Naive thymus-derived CD4-positive, alpha-beta T cell (primary cell): ENCODE measurements around the gene MED12L. TPM values are rescaled to one million over a fixed set of nuclear protein-coding genes. Genes with fewer than 3 reads are reported as not detected.

ENCODE experiments used
- ATAC-seq: fragments of 150-1000 bp; cut with Tn5 transposase; 2 replicates; pipeline ENCODE4 v1.10.0; 2021; ENCODE audit warnings: mild to moderate bottlenecking, moderate library complexity
- CTCF ChIA-PET: fragments of 350-600 bp; sonication (Branson Sonifier 250); formaldehyde crosslinking; loops from one replicate; lab custom pipeline; 2021; ENCODE audit warnings: antibody characterized with exemption; lab: Charles Lee
- POLR2A ChIA-PET: fragments of 350-600 bp; sonication (Branson Sonifier 250); formaldehyde crosslinking; loops from one replicate; lab custom pipeline; 2021; ENCODE audit warnings: antibody characterized with exemption, inconsistent platforms; lab: Charles Lee
- DNase-seq, 9 donors: peaks; one replicate each; pipeline versions ENCODE4 v3.0.0 to v3.0.0-alpha.2; 2020 to 2022; ENCODE audit warnings: mixed read lengths in 1 of 9
- H3K27ac ChIP-seq: one replicate; pipeline ENCODE4 v1.7.0; 2013; ENCODE audit warnings: mild to moderate bottlenecking, low read depth, low read length, moderate library complexity
- H3K27me3 ChIP-seq, 2 donors: one replicate each; pipeline ENCODE4 v1.7.0; 2013; ENCODE audit warnings: low read length in 2 of 2, mild to moderate bottlenecking in 2 of 2, moderate library complexity in 2 of 2; ENCODE audit not compliant: control insufficient read depth in 2 of 2, insufficient read depth in 2 of 2
- H3K36me3 ChIP-seq, 3 experiments: 1 replicate in 2 of 3; 2 replicates in 1 of 3; pipeline ENCODE4 v1.7.0; 2013; ENCODE audit warnings: low read length in 3 of 3, mild to moderate bottlenecking in 3 of 3, moderate library complexity in 1 of 3; ENCODE audit not compliant: insufficient read depth in 3 of 3, control insufficient read depth in 2 of 3
- H3K4me1 ChIP-seq, 2 donors: one replicate each; pipeline ENCODE4 v1.7.0; 2013; ENCODE audit warnings: low read length in 2 of 2, mild to moderate bottlenecking in 2 of 2, moderate library complexity in 1 of 2; ENCODE audit not compliant: control insufficient read depth in 2 of 2, insufficient read depth in 2 of 2
- H3K4me3 ChIP-seq: 2 replicates; pipeline ENCODE4 v1.7.0; 2013; ENCODE audit warnings: mild to moderate bottlenecking, low read length
- H3K9me3 ChIP-seq, 3 experiments: 1 replicate in 2 of 3; 2 replicates in 1 of 3; pipeline ENCODE4 v1.7.0; 2013; ENCODE audit warnings: low read length in 3 of 3; ENCODE audit not compliant: control insufficient read depth in 2 of 3
- H3K27ac Mint-ChIP-seq, 9 donors: one replicate each; pipeline ENCODE4 v1.8.0; 2020 to 2022; ENCODE audit warnings: mixed read lengths in 9 of 9, mild to moderate bottlenecking in 8 of 9, moderate library complexity in 5 of 9, inconsistent platforms in 2 of 9
- H3K27me3 Mint-ChIP-seq, 5 donors: one replicate each; pipeline ENCODE4 v1.8.0; 2021 to 2022; ENCODE audit warnings: mixed read lengths in 5 of 5, mild to moderate bottlenecking in 1 of 5
- H3K36me3 Mint-ChIP-seq, 5 donors: one replicate each; pipeline ENCODE4 v1.8.0; 2020 to 2022; ENCODE audit warnings: mixed read lengths in 5 of 5, mild to moderate bottlenecking in 3 of 5, inconsistent platforms in 1 of 5
- H3K4me1 Mint-ChIP-seq, 7 donors: one replicate each; pipeline ENCODE4 v1.8.0; 2020 to 2022; ENCODE audit warnings: mixed read lengths in 7 of 7, mild to moderate bottlenecking in 3 of 7, inconsistent platforms in 1 of 7
- H3K4me3 Mint-ChIP-seq, 10 donors: one replicate each; pipeline ENCODE4 v1.8.0; 2020 to 2022; ENCODE audit warnings: mild to moderate bottlenecking in 10 of 10, mixed read lengths in 10 of 10, moderate library complexity in 6 of 10, inconsistent platforms in 2 of 10
- H3K9me3 Mint-ChIP-seq, 11 donors: one replicate each; pipeline ENCODE4 v1.8.0; 2020 to 2022; ENCODE audit warnings: mixed read lengths in 11 of 11, mild to moderate bottlenecking in 4 of 11, inconsistent platforms in 1 of 11, moderate library complexity in 1 of 11
- intact Hi-C, 2 donors: fragments of 100-400 bp; cut with micrococcal nuclease; formaldehyde crosslinking; loops; one replicate each; pipeline ENCODE4 v1.15.1; 2023
- polyA plus RNA-seq, 2 donors: library from polyadenylated mRNA; unstranded; fragments of 300-500 nt; fragmentation: Illumina TruSeq; gene quantifications; one replicate each; pipeline ENCODE4 v1.2.3, GENCODE V29; 2021
- total RNA-seq, 6 experiments: library from RNA in 5 of 6; stranded (reverse) in 5 of 6; gene quantifications; 1 replicate in 5 of 6; 2 replicates in 1 of 6; pipeline ENCODE4 v1.2.3 and lab custom pipeline; 2021 to 2026

Gene MED12L
- total and polyA plus RNA-seq, 7 experiments from 2014 or later: 0.32 to 4.9 (median 0.68) TPM; not detected in 2

DNA sequence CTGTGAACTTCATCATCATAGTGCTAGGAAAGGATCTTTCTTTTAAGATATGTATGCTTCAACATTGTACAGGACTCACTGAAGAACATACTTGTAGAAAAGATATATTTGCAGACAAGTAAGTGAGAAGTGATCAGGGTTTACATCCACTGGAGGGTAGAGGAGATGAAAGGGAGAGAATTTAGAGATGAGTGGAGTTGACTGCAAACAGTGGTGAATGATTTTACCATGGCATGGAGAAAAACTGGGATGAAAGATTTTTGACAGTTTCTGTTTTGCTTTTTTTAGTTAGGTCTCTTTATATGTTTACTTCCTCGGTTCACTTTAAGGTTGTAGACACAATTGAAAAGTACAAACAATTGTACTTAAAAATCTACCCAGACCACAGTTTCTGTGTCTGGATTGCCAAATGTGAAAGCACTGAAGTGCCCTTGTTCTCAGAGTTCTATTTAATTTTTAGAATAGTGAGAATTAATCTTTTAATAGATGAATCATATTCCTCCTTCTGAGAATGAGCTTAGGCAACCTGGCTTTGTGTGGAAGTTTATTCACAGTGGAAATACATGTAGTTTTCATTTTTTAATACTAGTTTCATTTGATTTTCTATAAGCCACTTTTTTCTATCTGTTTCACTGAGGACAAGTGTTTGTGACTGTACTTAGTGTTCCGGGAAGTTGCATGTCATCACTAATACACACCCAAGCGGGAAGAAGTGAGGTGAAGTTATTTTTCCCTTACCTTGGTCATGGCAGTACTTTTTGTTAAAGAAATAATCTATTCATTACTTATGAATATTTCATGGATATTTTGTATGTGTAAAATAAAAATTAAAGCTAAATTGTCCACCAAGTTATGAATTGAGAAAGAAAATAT is 119.3 kb downstream of the MED12L start:
- intact Hi-C loops: loop anchor here (5.0 to 10.0 kb wide), 7 partner anchors 602 to 1960 kb away; partner anchors contain the start of genes SELENOT (in 2 of the 2), EIF2A (in 1 of the 2), MBNL1 (in 1 of the 2) and RAP2B (in 1 of the 2)
- ChIA-PET POLR2A (interaction anchor here (1.2 kb wide), 1 partner anchor 33 kb away, joined by 8 read pairs; no protein-coding TSS in a partner anchor), CTCF (interaction anchor here (1.1 kb wide), 1 partner anchor 37 kb away, joined by 4 read pairs; no protein-coding TSS in a partner anchor)
- no peaks in the 10 kb centered on the region for H3K9me3 ChIP-seq
- peak overlapping the region; percentile 24 for H3K4me3 ChIP-seq
- peaks cover 38 to 53% of the 10 kb centered on the region in 2 donors for H3K4me1 ChIP-seq
- Mint-ChIP-seq H3K27me3 (no peaks in the 10 kb centered on the region), H3K4me3 (peak overlapping the region; percentile 22 to 89 (median 78)), H3K4me1 (peaks cover 36 to 83% (median 72%) of the 10 kb centered on the region in 7 donors), H3K27ac (peak overlapping the region; percentile 76 to 96 (median 93)), H3K36me3 (peaks cover under 1 to 31% (median under 1%) of the 10 kb centered on the region in 5 donors), H3K9me3 (peaks cover 0 to 2% (median 0%) of the 10 kb centered on the region in 11 donors)
- peak in 1 of 9 donors; percentile 29 for DNase-seq
- H3K27me3 ChIP-seq: no peaks in the 10 kb centered on the region
- no peaks in the 10 kb centered on the region for H3K36me3 ChIP-seq
- H3K27ac ChIP-seq: peak overlapping the region; percentile 70
- no peak for ATAC-seq

DNA sequence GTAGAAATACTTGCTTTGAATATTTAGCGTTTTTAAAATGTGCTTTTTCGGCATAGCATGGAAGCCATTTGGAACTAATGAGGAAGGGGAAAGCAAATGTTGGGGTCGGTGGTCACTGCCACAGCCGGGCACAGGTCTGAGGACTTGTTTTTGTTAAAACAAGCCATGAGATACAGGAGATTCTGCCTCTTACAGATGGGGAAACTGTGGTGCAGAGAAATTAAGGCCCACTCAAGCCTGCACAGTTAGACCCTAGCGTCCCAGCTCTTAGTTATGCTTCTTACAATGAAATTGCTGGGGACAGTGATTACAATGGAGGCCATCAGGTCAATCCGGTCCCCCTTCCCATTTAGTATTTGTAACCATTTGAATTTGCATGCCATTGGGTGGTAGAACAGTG is 120.0 kb downstream of the MED12L start:
- Mint-ChIP-seq H3K9me3 (peaks cover 0 to 3% (median 0%) of the 10 kb centered on the region in 11 donors), H3K27me3 (no peaks in the 10 kb centered on the region), H3K27ac (peak overlapping the region; percentile 76 to 96 (median 93)), H3K36me3 (peaks cover 0 to 24% (median 0%) of the 10 kb centered on the region in 5 donors), H3K4me3 (peak overlapping the region in 8 of 10 donors; percentile 17 to 89 (median 67)), H3K4me1 (peaks cover 33 to 83% (median 72%) of the 10 kb centered on the region in 7 donors)
- Histone ChIP-seq H3K27me3 (no peaks in the 10 kb centered on the region), H3K4me1 (peaks cover 37 to 53% of the 10 kb centered on the region in 2 donors), H3K4me3 (peak overlapping the region; percentile 4), H3K9me3 (no peaks in the 10 kb centered on the region), H3K36me3 (no peaks in the 10 kb centered on the region), H3K27ac (peak overlapping the region; percentile 70)
- CTCF ChIA-PET: interaction anchor here (1.1 kb wide), 1 partner anchor 38 kb away, joined by 4 read pairs; no protein-coding TSS in a partner anchor
- POLR2A ChIA-PET: interaction anchor here (0.7 to 1.2 kb wide), 2 partner anchors 34 to 79 kb away, joined by 4 to 8 read pairs; no protein-coding TSS in a partner anchor
- ATAC-seq (no peak), DNase-seq (no peak)
- intact Hi-C loops: loop anchor here in 1 of 2 donors (10.0 kb wide), 2 partner anchors 1391 to 1959 kb away; partner anchors contain the start of genes RAP2B and RNF13

DNA sequence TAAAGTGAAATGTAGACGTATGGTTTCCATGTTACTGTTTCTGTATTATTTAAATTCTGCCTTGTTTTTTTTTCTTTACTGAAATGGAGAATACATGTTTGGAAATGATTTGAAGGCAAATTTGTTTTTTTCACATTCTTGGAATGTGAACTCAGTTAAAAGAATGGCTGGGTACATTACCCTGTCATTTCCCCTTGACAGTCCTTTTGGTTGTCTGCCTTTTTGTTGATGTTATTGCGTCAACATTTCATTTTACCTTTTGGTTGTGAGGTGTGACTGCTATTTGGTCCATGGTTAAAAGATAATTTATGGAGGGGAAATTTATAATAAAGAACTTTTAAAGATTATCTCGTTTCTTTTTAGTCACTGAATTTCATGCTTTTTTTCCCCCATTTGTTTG is 120.7 kb downstream of the MED12L start:
- no peak overlapping the region for H3K27ac ChIP-seq
- H3K9me3 ChIP-seq: no peaks in the 10 kb centered on the region
- Mint-ChIP-seq H3K27ac (peak overlapping the region in 8 of 9 donors; percentile 80 to 96 (median 94)), H3K36me3 (peaks cover 0 to 18% (median 0%) of the 10 kb centered on the region in 5 donors), H3K4me3 (peak overlapping the region in 8 of 10 donors; percentile 14 to 89 (median 48)), H3K27me3 (no peaks in the 10 kb centered on the region), H3K4me1 (peaks cover 38 to 83% (median 72%) of the 10 kb centered on the region in 7 donors), H3K9me3 (peaks cover 0 to 1% (median 0%) of the 10 kb centered on the region in 11 donors)
- DNase-seq: no peak
- H3K4me3 ChIP-seq: no peak overlapping the region
- CTCF ChIA-PET: interaction anchor here (1.1 kb wide), 1 partner anchor 38 kb away, joined by 4 read pairs; no protein-coding TSS in a partner anchor
- no peaks in the 10 kb centered on the region for H3K27me3 ChIP-seq
- no peak for ATAC-seq
- no peaks in the 10 kb centered on the region for H3K36me3 ChIP-seq
- peaks cover 37 to 56% of the 10 kb centered on the region in 2 donors for H3K4me1 ChIP-seq
- intact Hi-C loops: loop anchor here in 1 of 2 donors (10.0 kb wide), 2 partner anchors 1391 to 1959 kb away; partner anchors contain the start of genes RAP2B and RNF13
- POLR2A ChIA-PET: interaction anchor here (0.7 to 1.6 kb wide), 3 partner anchors 24 to 80 kb away, joined by 3 to 6 read pairs (median 4); no protein-coding TSS in a partner anchor

DNA sequence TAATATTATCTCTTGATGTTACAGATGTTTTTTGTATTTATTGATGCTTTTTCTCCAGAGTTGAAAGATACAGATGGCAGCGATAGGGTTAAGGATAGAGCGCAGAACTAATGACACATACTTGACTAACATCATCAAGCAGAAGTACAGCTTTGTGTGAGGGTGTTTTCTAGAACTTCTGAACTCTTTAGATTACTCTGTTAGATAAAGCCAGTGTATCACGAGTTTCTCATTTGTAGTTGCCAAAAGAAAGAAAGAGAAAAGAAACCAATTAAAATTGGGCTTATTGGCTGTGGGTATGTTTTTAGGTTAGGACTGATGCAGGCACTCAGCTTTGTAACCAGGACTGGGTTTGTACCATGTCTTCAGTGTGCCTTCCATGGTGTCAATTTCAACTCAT is 124.2 kb downstream of the MED12L start:
- peak in 6 of 9 donors; percentile 40 to 70 (median 52) for DNase-seq
- POLR2A ChIA-PET: interaction anchor here (1.1 to 3.6 kb wide), 3 partner anchors 9 to 27 kb away, joined by 3 to 13 read pairs (median 6); no protein-coding TSS in a partner anchor
- Mint-ChIP-seq H3K27ac (peak overlapping the region; percentile 77 to 93 (median 89)), H3K4me1 (peaks cover 26 to 65% (median 57%) of the 10 kb centered on the region in 7 donors), H3K36me3 (peaks cover 0 to 7% (median 0%) of the 10 kb centered on the region in 5 donors), H3K9me3 (peaks cover 0 to 1% (median 0%) of the 10 kb centered on the region in 11 donors), H3K4me3 (peak overlapping the region in 7 of 10 donors; percentile 23 to 63 (median 48)), H3K27me3 (no peaks in the 10 kb centered on the region)
- no peaks in the 10 kb centered on the region for H3K36me3 ChIP-seq
- CTCF ChIA-PET: interaction anchor here (0.8 to 4.0 kb wide), 6 partner anchors 8 to 53 kb away, joined by 3 to 44 read pairs (median 6); no protein-coding TSS in a partner anchor
- H3K27me3 ChIP-seq: no peaks in the 10 kb centered on the region
- intact Hi-C loops: loop anchor here (1.0 to 10.0 kb wide), 7 partner anchors 8 to 1955 kb away; partner anchors contain the start of genes P2RY14 (in 1 of the 2), RAP2B (in 1 of the 2) and RNF13 (in 1 of the 2)
- peaks cover 31 to 42% of the 10 kb centered on the region in 2 donors for H3K4me1 ChIP-seq
- peak; percentile 78 for ATAC-seq
- H3K4me3 ChIP-seq: no peak overlapping the region
- H3K27ac ChIP-seq: no peak overlapping the region
- no peaks in the 10 kb centered on the region for H3K9me3 ChIP-seq

- intact Hi-C loops: loop anchor here (1.0 kb wide), 5 partner anchors 8 to 72 kb away; partner anchors contain the start of genes GPR171 (in 1 of the 2) and P2RY14 (in 1 of the 2)
- peaks cover 0 to 7% (median 0%) of the 10 kb centered on the region in 5 donors for H3K36me3 Mint-ChIP-seq
- no peaks in the 10 kb centered on the region for H3K36me3 ChIP-seq
- no peaks in the 10 kb centered on the region for H3K27me3 ChIP-seq
- POLR2A ChIA-PET: interaction anchor here (0.6 to 3.6 kb wide), 7 partner anchors 8 to 448 kb away, joined by 3 to 13 read pairs (median 4); partner anchors contain the start of gene SIAH2
- H3K27ac Mint-ChIP-seq: peak overlapping the region; percentile 77 to 93 (median 83)
- peaks cover 24 to 31% of the 10 kb centered on the region in 2 donors for H3K4me1 ChIP-seq
- H3K27me3 Mint-ChIP-seq: no peaks in the 10 kb centered on the region
- no peak overlapping the region for H3K4me3 ChIP-seq
- H3K9me3 Mint-ChIP-seq: peaks cover 0 to 1% (median 0%) of the 10 kb centered on the region in 11 donors
- no peak overlapping the region for H3K27ac ChIP-seq
- CTCF ChIA-PET: interaction anchor here (0.6 to 4.0 kb wide), 10 partner anchors 9 to 73 kb away, joined by 3 to 44 read pairs (median 8); no protein-coding TSS in a partner anchor
- no peaks in the 10 kb centered on the region for H3K9me3 ChIP-seq
- peak overlapping the region; percentile 6 to 83 (median 62) for H3K4me3 Mint-ChIP-seq
- peak; percentile 49 for ATAC-seq
- peaks cover 18 to 54% (median 46%) of the 10 kb centered on the region in 7 donors for H3K4me1 Mint-ChIP-seq
- DNase-seq: no peak
These were observed 125.4 kb downstream of the MED12L start for GRCh38 chr3:151210676-151211381.
